IPS-15b (cell line): ENCODE results near the gene ATAT1.

Experiments used
- H3K27me3 ChIP-seq: one replicate; pipeline ENCODE4 v1.6.1; 2013; ENCODE audit warnings: low read length; ENCODE audit not compliant: control insufficient read depth, insufficient read depth
- H3K36me3 ChIP-seq: one replicate; pipeline ENCODE4 v1.6.1; 2013; ENCODE audit warnings: low read length; ENCODE audit not compliant: control insufficient read depth, insufficient read depth
- H3K4me1 ChIP-seq: one replicate; pipeline ENCODE4 v1.6.1; 2013; ENCODE audit warnings: mild to moderate bottlenecking, low read length; ENCODE audit not compliant: control insufficient read depth, insufficient read depth
- H3K4me3 ChIP-seq: one replicate; pipeline ENCODE4 v1.5.1; 2013; ENCODE audit warnings: low read depth, low read length
- H3K9ac ChIP-seq: one replicate; pipeline ENCODE4 v1.6.1; 2013; ENCODE audit warnings: low read depth, mild to moderate bottlenecking, low read length
- H3K9me3 ChIP-seq: one replicate; pipeline ENCODE4 v1.6.1; 2013; ENCODE audit warnings: mild to moderate bottlenecking, low read length; ENCODE audit not compliant: control insufficient read depth, insufficient read depth

The ATAT1 gene

DNA sequence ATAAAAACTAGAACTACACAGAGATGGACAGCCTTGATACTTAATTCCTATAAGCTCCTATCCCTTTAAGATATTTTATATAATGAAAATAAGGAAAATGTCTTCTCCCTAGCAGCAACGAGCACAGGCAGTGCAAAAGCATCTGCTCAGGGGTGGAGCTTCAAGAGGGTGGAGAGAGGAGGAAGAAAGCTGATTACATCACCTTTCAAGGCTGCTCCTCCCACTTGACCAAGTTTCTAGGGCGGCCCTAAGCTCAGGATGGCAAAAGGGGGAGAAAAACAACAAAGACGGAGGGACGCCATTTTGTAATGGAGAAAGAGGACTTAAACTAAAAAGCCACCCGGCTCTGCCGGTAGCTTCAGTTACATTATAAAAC is 11.8 kb upstream of the ATAT1 start:
- H3K27me3 ChIP-seq, result no peaks in the 10 kb centered on the region
- peak overlapping the region; percentile 100 for H3K9ac ChIP-seq
- no peaks in the 10 kb centered on the region for H3K9me3 ChIP-seq
- peaks cover 14% of the 10 kb centered on the region for H3K4me1 ChIP-seq
- peaks cover 14% of the 10 kb centered on the region for H3K36me3 ChIP-seq
- peak overlapping the region; percentile 100 for H3K4me3 ChIP-seq

DNA sequence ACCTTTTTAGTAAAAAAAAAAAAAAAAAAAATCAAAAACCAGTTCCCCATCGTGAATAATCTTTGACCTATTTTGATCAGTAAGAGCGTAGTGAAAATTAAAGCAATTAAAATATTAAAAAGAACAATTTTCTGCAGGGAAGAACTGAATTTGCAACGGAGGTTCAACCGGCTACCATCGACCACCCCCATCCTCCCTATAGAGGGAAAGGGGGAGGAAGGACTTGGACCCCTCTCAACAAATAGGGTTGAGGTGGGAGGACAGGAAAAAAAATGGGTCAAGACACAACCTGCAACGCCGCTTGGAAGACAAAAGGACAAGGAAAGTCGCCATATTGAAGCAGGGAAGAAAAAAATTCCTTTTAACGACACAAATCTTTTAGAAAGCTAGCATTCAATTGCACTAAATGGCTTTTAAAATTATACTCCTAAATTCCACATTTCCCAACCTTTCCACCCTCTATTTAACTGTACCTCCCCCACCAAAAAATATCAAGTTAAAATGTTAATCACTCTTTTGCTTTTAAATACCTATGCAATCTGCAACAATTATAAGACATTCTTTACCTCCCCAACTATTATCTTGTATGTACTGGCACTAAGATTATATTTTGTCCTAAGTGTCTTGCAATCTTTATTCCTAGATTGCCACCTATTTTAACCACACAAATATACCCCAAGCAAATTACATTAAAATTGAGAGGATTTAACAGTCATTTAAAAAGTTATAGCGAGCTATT is 11.3 kb upstream of the ATAT1 start:
- no peaks in the 10 kb centered on the region for H3K27me3 ChIP-seq
- no peaks in the 10 kb centered on the region for H3K9me3 ChIP-seq
- H3K9ac ChIP-seq, result peak overlapping the region; percentile 100
- peaks cover 12% of the 10 kb centered on the region for H3K36me3 ChIP-seq
- peaks cover 14% of the 10 kb centered on the region for H3K4me1 ChIP-seq
- peak overlapping the region; percentile 100 for H3K4me3 ChIP-seq

DNA sequence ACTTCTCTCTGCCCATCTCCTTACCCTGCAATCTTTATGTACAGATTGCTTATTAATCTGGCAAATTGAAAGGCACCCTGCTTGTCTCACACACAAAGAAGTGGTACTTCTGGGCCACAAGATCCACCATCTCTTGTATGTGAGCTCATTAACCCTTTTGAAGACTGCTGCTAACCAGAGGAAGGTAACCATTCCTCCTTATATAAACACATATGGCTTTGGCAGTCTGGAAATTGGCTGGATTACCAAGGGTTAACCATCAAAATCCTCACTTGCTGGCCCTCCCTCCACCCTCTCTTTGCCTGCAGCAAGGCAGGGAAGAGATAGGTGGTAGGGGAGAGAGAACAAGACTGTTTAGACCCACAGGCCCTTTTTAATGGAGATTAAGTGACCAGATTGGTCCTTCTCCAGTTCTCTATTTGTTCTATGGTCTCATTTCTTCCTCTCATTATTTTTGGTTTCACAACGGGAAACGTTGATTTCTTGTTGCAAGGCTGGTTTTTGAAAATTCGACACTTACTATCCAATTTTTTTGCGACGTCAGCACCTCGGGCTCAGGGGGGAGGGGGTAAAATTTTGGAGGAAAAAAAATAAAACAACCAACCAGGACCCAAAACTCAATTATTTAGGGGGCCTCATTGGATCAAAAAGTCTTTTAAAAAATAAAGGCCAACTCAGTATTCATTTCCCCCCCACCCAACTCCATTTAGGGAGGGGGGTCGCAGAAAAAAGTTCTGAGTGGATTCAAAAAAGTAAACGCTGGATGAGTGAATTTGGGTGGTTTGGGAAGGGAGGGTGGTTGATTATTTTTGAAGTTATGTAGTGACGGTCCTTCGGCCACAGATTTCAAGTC is 10.5 kb upstream of the ATAT1 start:
- Histone ChIP-seq H3K36me3 (peaks cover 16% of the 10 kb centered on the region), H3K27me3 (no peaks in the 10 kb centered on the region), H3K4me3 (peak overlapping the region; percentile 100), H3K9me3 (no peaks in the 10 kb centered on the region), H3K9ac (peak overlapping the region; percentile 100), H3K4me1 (peaks cover 14% of the 10 kb centered on the region)

DNA sequence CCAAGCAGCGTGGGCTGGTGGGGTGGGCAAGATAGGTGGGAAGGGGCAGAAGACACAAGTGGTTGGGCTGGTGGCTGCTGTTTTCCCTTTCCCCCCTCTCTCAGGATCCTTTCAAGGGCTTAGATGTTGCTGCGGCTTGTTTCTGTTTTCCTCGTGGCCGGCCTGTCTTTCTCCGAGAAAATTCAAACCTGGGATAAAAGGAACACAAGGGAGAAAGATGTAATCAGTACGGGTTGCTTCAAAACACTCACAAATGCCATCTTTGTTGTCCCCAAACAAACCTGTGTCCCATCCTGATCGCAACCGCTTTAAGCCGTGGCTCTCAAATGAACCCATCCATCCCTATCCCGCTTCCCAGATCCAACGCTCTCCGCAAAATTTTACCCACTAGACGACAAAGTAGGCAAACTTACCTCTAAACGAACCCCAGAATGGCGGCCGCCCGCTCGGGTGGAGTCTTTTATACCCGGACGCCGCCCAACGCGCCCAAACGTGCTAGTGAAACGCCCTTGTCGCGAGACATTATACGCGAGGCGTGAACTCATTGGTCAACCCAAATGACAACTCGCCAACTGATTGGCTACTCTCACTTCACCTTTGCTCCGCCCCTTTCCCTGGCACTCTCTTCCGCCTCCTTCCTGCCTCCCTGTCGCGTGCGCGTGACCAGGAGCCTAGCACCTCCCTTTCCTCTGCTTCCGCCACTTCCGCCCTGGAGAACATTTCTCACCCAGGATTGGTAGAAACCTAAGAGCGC is 9.7 kb upstream of the ATAT1 start, which contains the start of gene PPP1R10:
Gene PPP1R10, minus strand, starts transcription at position 433 of the 754 bp plus-strand sequence. CDS start 7,299 bp downstream, outside the sequence.
- peak within 1 kb of the TSS; percentile 100 for H3K9ac ChIP-seq
- no peaks in the 10 kb centered on the region for H3K27me3 ChIP-seq
- peak within 1 kb of the TSS; percentile 100 for H3K4me3 ChIP-seq
- H3K4me1 ChIP-seq, result peaks cover 10% of the 10 kb centered on the region
- peaks cover 16% of the 10 kb centered on the region for H3K36me3 ChIP-seq
- no peaks in the 10 kb centered on the region for H3K9me3 ChIP-seq

DNA sequence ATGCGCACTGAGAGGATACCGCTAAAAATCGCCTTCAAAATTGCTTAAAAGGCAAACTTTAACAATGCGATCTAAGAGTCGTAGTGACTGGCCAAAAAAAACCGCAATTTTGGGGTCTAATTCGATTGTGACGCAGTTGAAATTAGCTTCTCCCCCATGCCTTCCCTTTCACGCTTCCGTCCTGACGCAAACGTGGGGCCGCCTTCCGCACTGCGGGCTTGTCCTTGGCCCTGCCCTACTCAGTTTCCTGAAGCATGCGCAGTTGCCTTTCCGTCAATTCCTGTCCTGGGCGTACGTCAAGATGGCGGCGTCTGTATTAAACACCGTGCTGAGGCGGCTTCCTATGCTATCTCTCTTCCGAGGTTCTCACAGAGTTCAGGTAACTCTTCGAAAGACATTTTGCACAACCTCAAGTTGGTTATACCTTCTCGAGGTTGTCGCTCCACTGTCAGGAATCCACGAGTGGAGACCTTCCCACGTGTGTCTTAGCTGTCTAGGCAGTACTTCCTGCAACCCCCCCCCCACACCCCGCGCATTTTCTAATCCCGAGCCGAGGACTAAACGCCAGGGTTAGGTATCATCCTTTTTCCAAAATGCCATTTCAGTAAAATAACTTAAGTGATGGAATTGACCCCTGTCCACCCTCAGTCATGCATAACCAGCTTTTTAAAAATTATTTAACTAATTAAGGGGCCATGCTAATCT is 9.0 kb upstream of the ATAT1 start, which contains the start of gene MRPS18B:
Gene MRPS18B, plus strand, starts transcription at position 276 of the 705 bp plus-strand sequence. Its CDS starts 26 bp downstream, at position 302.
- Histone ChIP-seq H3K9me3 (no peaks in the 10 kb centered on the region), H3K36me3 (peaks cover 18% of the 10 kb centered on the region), H3K4me1 (peaks cover 9% of the 10 kb centered on the region)

DNA sequence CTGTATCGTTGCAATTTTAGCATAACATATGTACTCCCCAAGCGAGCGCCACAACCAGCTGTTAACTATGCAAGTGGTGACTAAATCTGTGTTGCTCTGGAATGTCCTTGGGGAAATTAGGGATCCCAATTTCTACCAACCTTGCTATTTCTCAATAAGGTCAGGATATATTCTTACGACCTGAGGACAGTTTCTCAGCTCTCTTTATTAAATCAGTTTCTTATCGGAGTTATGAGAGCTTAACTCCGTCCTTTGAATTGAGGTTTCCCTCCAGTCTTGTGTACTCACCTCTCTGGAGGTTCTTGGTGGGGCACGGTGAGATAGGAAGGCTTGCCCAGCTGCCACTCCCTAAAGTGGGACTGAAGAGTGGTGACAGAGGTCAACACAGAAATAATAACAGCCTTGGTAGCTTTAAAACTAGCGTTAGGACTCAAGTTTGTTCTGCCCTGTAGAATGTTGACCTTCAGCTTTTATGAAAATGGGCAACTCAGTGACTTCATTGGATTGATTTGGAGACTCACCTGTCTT is 8.3 kb upstream of the ATAT1 start:
- H3K36me3 ChIP-seq, result peaks cover 21% of the 10 kb centered on the region

More for the DNA sequence above, 9.0 kb upstream of the ATAT1 start, which contains the start of gene MRPS18B:
- H3K4me3 ChIP-seq, result peak within 1 kb of the TSS; percentile 100
- no peaks in the 10 kb centered on the region for H3K27me3 ChIP-seq
- H3K9ac ChIP-seq, result peak within 1 kb of the TSS; percentile 100

DNA sequence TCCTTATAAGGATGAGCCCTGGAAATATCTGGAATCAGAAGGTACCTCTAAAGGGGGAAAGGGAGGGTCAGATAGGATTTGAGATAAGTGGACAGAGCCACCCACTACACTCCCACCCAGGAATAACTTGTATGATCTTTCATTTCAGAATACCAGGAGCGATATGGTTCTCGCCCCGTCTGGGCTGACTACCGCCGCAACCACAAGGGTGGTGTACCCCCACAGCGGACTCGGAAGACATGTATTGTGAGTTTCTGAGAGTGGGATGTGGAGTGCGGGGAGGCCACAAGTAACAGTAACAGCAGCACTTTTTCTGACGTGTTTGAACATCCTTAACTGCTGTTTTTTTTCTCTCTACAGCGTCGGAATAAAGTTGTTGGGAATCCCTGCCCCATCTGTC is 7.1 kb upstream of the ATAT1 start:
- Histone ChIP-seq H3K27me3 (no peaks in the 10 kb centered on the region), H3K9me3 (no peaks in the 10 kb centered on the region), H3K36me3 (peaks cover 30% of the 10 kb centered on the region), H3K9ac (no peak overlapping the region), H3K4me1 (peaks cover 1% of the 10 kb centered on the region), H3K4me3 (no peak overlapping the region)

More for the DNA sequence above, 8.3 kb upstream of the ATAT1 start:
- H3K4me1 ChIP-seq, result peaks cover 6% of the 10 kb centered on the region
- peak overlapping the region; percentile 97 for H3K9ac ChIP-seq
- no peaks in the 10 kb centered on the region for H3K27me3 ChIP-seq
- peak overlapping the region; percentile 90 for H3K4me3 ChIP-seq
- no peaks in the 10 kb centered on the region for H3K9me3 ChIP-seq

DNA sequence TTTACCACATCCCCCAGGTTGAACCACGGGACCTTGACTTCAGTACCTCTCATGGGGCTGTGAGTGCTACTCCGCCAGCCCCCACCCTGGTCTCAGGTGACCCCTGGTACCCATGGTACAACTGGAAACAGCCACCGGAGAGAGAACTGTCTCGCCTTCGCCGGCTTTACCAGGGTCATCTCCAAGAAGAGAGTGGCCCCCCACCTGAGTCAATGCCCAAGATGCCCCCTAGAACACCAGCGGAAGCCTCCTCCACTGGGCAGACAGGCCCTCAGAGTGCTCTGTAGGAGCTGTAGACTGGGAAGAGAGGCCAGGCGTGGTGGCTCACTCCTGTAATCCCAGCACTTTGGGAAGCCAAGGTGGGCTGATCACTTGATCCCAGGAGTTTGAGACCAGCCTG is 1.2 kb upstream of the ATAT1 start:
- Histone ChIP-seq H3K4me3 (no peak overlapping the region), H3K36me3 (peaks cover 35% of the 10 kb centered on the region), H3K4me1 (peaks cover 5% of the 10 kb centered on the region), H3K27me3 (no peaks in the 10 kb centered on the region), H3K9ac (no peak overlapping the region), H3K9me3 (no peaks in the 10 kb centered on the region)

DNA sequence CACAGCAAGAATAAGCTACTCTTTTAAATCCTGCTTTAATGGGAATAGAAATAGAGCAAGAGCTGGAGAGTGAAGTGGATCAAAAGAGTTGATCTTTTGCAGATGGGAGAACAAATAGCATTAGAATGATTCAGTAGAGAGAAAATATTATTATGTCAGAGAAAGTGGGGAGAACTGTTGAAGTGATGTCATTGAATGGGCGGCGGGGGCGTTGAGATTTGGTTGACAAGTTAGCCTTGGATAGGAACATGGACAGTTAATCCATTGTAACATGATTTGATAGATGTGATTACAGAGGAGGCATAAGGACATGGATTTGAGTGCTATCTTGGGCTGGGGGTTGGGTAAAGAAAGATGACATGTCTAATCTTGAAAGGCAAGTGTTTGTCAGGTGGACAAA is 9.2 kb downstream of the ATAT1 start:
- H3K9me3 ChIP-seq, result no peaks in the 10 kb centered on the region
- H3K4me3 ChIP-seq, result no peak overlapping the region
- peaks cover 10% of the 10 kb centered on the region for H3K36me3 ChIP-seq
- H3K4me1 ChIP-seq, result no peaks in the 10 kb centered on the region
- no peak overlapping the region for H3K9ac ChIP-seq
- H3K27me3 ChIP-seq, result no peaks in the 10 kb centered on the region

DNA sequence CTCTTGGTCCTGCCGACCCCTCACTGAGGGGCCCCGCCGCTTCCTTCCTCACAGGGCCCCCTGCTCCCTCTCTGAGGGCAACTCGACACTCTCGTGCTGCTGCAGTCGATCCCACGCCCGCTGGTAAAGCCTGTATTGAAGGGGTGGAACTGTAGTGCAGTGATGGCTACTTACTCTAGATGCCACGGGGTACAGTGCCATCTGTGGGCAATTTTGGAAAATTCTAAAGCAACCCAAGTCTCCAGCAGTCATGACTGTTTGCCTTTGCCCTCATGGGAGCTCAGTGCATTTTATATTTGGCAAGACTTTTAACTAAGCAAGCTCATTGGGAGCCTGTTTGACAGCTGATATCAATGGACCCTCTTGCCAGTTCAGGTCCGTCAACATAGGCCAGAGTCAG is 13.8 kb downstream of the ATAT1 start:
- no peak overlapping the region for H3K4me3 ChIP-seq
- H3K9me3 ChIP-seq, result no peaks in the 10 kb centered on the region
- H3K27me3 ChIP-seq, result no peaks in the 10 kb centered on the region
- no peaks in the 10 kb centered on the region for H3K4me1 ChIP-seq
- H3K9ac ChIP-seq, result no peak overlapping the region
- H3K36me3 ChIP-seq, result peaks cover 15% of the 10 kb centered on the region
